GM19043 (cell line): ENCODE results near the gene PTPRT.
"Not testable (repeated sequence)": the region's sequence is repeated elsewhere in the genome, so short reads cannot be mapped to it uniquely, and the experiment has no call there.

Experiments
- ATAC-seq: cut with Tn5 transposase; IDR thresholded peaks from one replicate; pipeline ENCODE4 v1.9.1; 2021; ENCODE audit warnings: low read depth; ENCODE audit not compliant: unreplicated experiment

PTPRT gene

GRCh38 chr20:43188234-43188653 is 1.5 kb downstream of the PTPRT start:
- ATAC-seq: no peak

- no peak for ATAC-seq
These were observed 2.1 kb downstream of the PTPRT start for GRCh38 chr20:43187476-43188233.

- ATAC-seq: no peak
These were observed 3.4 kb downstream of the PTPRT start for GRCh38 chr20:43186312-43186711.

GRCh38 chr20:43185901-43186300 is 3.8 kb downstream of the PTPRT start:
- no peak for ATAC-seq

- no peak for ATAC-seq
These were observed 6.1 kb downstream of the PTPRT start for GRCh38 chr20:43183536-43184070.

- ATAC-seq: no peak
These were observed 11.6 kb downstream of the PTPRT start for GRCh38 chr20:43178080-43178479.

- no peak for ATAC-seq
These were observed 13.0 kb downstream of the PTPRT start for GRCh38 chr20:43176726-43177125.

GRCh38 chr20:43171930-43172329 is 17.8 kb downstream of the PTPRT start:
- no peak for ATAC-seq

- no peak for ATAC-seq
These were observed 18.9 kb downstream of the PTPRT start for GRCh38 chr20:43170771-43171170.

GRCh38 chr20:43167615-43168014 is 22.1 kb downstream of the PTPRT start:
- ATAC-seq: no peak

- ATAC-seq: no peak
These were observed 22.7 kb downstream of the PTPRT start for GRCh38 chr20:43167021-43167420.

GRCh38 chr20:43165611-43166010 is 24.1 kb downstream of the PTPRT start:
- ATAC-seq: no peak

GRCh38 chr20:43164736-43165135 is 25.0 kb downstream of the PTPRT start:
- ATAC-seq: not testable (repeated sequence)

- no peak for ATAC-seq
These were observed 28.0 kb downstream of the PTPRT start for GRCh38 chr20:43161716-43162115.

- no peak for ATAC-seq
These were observed 28.8 kb downstream of the PTPRT start for GRCh38 chr20:43160941-43161340.

GRCh38 chr20:43159994-43160393 is 29.7 kb downstream of the PTPRT start:
- no peak for ATAC-seq

- no peak for ATAC-seq
These were observed 34.2 kb downstream of the PTPRT start for GRCh38 chr20:43155366-43156100.

- no peak for ATAC-seq
These were observed 37.8 kb downstream of the PTPRT start for GRCh38 chr20:43151901-43152300.

- ATAC-seq: no peak
These were observed 38.5 kb downstream of the PTPRT start for GRCh38 chr20:43151256-43151655.

GRCh38 chr20:43140726-43141125 is 49.0 kb downstream of the PTPRT start:
- no peak for ATAC-seq

- no peak for ATAC-seq
These were observed 51.5 kb downstream of the PTPRT start for GRCh38 chr20:43138061-43138770.
